ENCODE results near the gene KMT5C. TPM values are rescaled to one million over a fixed set of nuclear protein-coding genes. Genes with fewer than 3 reads are reported as not detected.

The KMT5C gene
- total RNA-seq, 1 donor from 2014 or later, result 54.0 TPM

DNA sequence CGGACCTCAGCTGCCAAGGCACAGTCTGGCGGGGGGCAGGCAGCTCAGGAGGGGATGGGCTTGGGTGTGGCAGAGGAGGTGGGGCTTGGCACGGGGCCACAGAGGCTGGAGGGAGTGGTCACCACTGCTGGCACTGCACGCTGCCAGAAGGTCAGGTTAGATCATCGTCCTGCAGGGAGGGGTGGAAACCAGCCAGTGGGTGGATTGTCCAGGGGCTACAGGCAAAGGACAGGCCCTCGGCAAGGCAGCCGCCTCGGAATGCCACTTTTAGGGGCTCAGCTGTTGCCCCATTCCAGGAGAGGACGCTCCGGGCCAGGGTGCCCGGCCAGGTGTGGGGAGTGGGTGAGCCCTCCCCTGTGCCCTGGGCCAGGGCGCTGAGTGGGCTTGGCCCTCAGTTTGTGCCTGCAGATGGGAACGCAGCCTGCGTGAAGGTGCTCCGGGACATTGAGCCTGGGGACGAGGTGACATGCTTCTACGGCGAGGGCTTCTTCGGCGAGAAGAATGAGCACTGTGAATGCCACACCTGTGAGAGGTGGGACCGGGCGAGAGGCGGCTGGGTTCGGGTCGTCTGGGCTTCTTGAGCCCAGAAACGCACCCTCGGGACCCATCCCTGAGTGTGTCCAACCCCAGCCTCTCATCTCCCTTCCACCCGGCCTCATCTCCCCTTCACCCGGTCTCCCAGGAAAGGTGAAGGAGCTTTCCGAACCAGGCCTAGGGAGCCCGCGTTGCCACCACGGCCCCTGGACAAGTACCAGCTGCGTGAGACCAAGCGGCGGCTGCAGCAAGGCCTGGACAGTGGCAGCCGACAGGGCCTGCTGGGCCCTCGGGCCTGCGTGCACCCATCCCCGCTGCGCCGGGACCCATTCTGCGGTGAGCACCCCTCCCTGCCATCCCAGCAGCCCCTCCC lies 6.4 kb downstream of the KMT5C start:
- TF ChIP-seq, protein P1, sequence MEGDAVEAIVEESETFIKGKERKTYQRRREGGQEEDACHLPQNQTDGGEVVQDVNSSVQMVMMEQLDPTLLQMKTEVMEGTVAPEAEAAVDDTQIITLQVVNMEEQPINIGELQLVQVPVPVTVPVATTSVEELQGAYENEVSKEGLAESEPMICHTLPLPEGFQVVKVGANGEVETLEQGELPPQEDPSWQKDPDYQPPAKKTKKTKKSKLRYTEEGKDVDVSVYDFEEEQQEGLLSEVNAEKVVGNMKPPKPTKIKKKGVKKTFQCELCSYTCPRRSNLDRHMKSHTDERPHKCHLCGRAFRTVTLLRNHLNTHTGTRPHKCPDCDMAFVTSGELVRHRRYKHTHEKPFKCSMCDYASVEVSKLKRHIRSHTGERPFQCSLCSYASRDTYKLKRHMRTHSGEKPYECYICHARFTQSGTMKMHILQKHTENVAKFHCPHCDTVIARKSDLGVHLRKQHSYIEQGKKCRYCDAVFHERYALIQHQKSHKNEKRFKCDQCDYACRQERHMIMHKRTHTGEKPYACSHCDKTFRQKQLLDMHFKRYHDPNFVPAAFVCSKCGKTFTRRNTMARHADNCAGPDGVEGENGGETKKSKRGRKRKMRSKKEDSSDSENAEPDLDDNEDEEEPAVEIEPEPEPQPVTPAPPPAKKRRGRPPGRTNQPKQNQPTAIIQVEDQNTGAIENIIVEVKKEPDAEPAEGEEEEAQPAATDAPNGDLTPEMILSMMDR (IDR thresholded peaks at IDR 0.05; ENCODE audit: unreplicated experiment), result no peak
- H3K4me3 Mint-ChIP-seq, result no peak overlapping the region
- H3K27ac Mint-ChIP-seq, result no peak overlapping the region
- peaks cover 3% of the 10 kb centered on the region for H3K27me3 Mint-ChIP-seq (ENCODE audit: low read depth)
- no peaks in the 10 kb centered on the region for H3K9me3 Mint-ChIP-seq
- peaks cover 28% of the 10 kb centered on the region for H3K4me1 Mint-ChIP-seq
- H3K36me3 Mint-ChIP-seq, result peaks cover 19% of the 10 kb centered on the region
- DNase-seq (ENCODE audit: low spot score in 2 of 2, unreplicated experiment in 2 of 2), result no peak

DNA sequence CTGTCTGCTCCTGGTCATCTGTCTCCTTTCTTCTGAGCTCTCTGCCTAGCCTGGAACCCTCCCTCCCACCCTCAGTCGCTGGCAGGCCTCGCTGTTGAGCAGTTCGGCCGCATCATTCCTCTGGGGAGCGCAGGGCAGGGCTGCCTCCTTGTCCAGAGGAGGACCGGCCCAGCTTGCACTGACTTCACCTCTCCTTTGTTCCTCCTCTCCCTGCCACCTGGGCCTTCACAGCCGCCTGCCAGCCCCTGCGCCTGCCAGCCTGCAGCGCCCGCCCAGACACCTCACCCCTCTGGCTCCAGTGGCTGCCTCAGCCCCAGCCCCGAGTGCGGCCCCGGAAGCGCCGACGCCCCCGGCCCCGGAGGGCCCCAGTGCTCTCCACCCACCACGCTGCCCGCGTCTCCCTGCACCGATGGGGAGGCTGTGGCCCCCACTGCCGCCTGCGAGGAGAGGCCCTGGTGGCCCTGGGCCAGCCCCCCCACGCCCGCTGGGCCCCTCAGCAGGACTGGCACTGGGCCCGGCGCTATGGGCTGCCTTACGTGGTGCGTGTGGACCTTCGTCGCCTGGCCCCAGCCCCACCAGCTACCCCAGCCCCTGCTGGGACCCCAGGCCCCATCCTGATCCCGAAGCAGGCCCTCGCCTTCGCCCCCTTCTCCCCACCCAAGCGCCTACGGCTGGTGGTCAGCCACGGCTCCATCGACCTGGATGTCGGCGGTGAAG lies 7.2 kb downstream of the KMT5C start:
- H3K27ac Mint-ChIP-seq, result no peak overlapping the region
- DNase-seq (ENCODE audit: low spot score in 2 of 2, unreplicated experiment in 2 of 2), result no peak
- H3K4me3 Mint-ChIP-seq, result no peak overlapping the region
- peaks cover 11% of the 10 kb centered on the region for H3K27me3 Mint-ChIP-seq (ENCODE audit: low read depth)
- TF ChIP-seq, protein P1 (IDR thresholded peaks at IDR 0.05; ENCODE audit: unreplicated experiment), result no peak
- no peaks in the 10 kb centered on the region for H3K9me3 Mint-ChIP-seq
- H3K36me3 Mint-ChIP-seq, result peaks cover 19% of the 10 kb centered on the region
- H3K4me1 Mint-ChIP-seq, result peaks cover 23% of the 10 kb centered on the region

DNA sequence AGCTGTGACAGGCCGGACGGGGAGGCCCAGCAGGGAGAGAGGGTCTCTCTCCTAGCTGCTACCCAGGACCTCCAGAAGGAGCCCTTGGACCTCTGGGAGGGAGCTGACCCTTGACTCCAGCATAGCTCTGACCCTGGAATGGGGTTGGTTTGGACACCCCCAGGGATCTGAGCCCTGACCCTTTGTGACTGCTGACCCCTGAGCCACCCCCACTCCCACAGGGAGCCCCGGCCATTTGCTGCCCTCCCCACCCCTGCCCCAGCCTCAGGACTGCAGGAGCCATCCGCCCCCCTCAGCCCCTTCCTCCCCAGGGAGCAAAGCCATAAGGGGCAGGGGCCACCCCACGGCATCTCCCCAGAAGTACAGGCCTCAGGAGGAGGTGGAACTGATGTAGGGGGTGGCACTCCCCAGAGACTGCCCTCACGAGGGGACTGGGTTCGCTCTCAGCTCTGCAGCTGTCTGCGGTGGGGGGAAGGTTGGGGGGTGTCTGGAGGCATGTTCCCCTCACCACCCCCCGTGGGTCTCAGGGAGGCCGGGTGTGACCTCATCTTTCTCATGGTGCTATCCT lies 7.8 kb downstream of the KMT5C start:
- Mint-ChIP-seq H3K4me3 (no peak overlapping the region), H3K27me3 (ENCODE audit: low read depth) (peaks cover 17% of the 10 kb centered on the region), H3K27ac (peak overlapping the region; percentile 7), H3K9me3 (no peaks in the 10 kb centered on the region), H3K36me3 (peaks cover 17% of the 10 kb centered on the region), H3K4me1 (peaks cover 24% of the 10 kb centered on the region)
- DNase-seq (ENCODE audit: low spot score in 2 of 2, unreplicated experiment in 2 of 2), result no peak
- TF ChIP-seq, protein P1 (IDR thresholded peaks at IDR 0.05; ENCODE audit: unreplicated experiment), result no peak

DNA sequence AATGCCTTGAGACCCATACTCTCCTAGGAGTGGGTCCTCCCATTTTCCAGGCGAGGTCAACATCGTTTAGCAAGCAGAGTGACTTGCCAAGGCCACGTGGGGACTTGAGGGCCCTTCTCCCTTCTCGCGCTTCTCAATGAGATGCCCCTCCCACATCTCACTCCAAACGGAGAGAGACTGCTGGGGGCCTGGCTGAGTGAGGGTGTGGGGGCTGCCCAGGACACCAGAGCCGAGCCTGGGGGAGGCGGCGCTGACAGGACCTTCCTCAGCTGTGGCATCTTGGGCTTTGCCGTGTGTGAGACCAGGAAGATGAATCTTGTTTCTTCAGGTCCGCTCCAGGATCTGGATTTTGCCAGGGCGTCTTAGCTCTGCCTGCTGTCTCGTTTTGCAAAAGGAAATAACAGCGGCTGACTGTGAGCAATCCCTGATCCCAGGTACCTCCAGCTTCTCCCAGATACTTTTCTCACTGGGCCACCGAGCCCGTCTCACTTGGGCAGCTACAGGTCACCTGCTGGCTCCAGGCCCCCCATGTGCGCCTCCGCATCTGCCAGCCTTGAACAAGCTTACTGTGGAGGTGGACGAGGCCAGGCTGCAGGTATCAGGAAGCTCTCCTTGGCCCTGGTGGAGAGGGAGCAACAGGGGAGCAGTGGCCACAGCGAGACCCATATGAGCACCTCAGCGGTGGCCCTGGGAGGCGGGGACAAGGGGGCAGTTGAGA lies 8.8 kb downstream of the KMT5C start:
- Mint-ChIP-seq H3K4me1 (peaks cover 34% of the 10 kb centered on the region), H3K27ac (peak overlapping the region; percentile 36), H3K36me3 (peaks cover 10% of the 10 kb centered on the region), H3K27me3 (ENCODE audit: low read depth) (peaks cover 27% of the 10 kb centered on the region), H3K4me3 (no peak overlapping the region), H3K9me3 (no peaks in the 10 kb centered on the region)
- TF ChIP-seq, protein P1 (IDR thresholded peaks at IDR 0.05; ENCODE audit: unreplicated experiment), result no peak
- no peak for DNase-seq (ENCODE audit: low spot score in 2 of 2, unreplicated experiment in 2 of 2)

DNA sequence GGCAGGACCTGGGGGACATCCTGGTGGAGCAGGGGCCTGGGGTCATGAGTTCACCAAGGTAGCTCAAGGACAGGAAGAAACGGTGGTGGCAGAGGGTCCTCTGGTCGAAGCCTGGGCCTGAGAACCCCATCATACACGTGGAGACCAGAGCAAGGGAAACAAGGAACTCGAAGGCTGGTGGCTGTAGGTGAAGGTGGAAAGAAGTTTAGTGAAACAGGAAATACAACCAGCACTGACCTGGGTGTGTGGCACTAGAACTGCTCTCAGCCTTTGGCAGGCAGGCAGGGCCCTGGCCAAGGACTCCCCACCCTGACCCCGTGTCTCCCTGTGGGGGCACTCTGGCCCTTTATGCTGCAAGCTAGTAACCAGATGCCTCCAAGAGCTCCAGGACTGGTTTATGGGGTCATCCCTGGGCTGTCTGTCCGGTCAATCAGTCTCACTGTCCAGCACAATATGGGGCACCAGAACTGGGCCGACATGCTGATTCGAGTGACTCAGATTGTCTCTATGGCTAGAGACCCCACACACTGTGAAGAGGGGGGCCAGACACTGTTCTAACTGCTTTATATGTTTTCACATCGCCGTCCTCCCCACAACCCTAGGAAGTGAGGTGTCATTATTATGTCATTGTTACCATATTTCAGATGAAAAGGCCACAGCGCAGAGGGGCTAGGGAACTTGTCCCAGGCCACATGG lies 11.1 kb downstream of the KMT5C start:
- H3K27ac Mint-ChIP-seq, result no peak overlapping the region
- H3K4me3 Mint-ChIP-seq, result no peak overlapping the region
- no peak for DNase-seq (ENCODE audit: low spot score in 2 of 2, unreplicated experiment in 2 of 2)
- H3K9me3 Mint-ChIP-seq, result no peaks in the 10 kb centered on the region
- H3K36me3 Mint-ChIP-seq, result no peaks in the 10 kb centered on the region
- TF ChIP-seq, protein P1 (IDR thresholded peaks at IDR 0.05; ENCODE audit: unreplicated experiment), result no peak
- H3K4me1 Mint-ChIP-seq, result peaks cover 31% of the 10 kb centered on the region
- peaks cover 42% of the 10 kb centered on the region for H3K27me3 Mint-ChIP-seq (ENCODE audit: low read depth)
